Stimulated activated effector memory CD8-positive, alpha-beta T cell treated with anti-CD3 and anti-CD28 coated beads, Interleukin-12 subunit alpha, Interleukin-12 subunit beta, amount 100 ng/mL, for 72 hours (primary cell): ENCODE measurements around the gene PSKH1.
"Not testable (repeated sequence)": the region's sequence is repeated elsewhere in the genome, so short reads cannot be mapped to it uniquely, and the experiment has no call there.

Experiments
- ATAC-seq: fragments of 150-1000 bp; cut with Tn5 transposase; 2 replicates; pipeline ENCODE4 v1.10.0; 2021
- DNase-seq, 2 donors: peaks; one replicate each; pipeline ENCODE4 v3.0.0; 2021 to 2022; ENCODE audit warnings: low spot score in 2 of 2
- H3K27ac Mint-ChIP-seq: one replicate; pipeline ENCODE4 v1.8.0; 2022; ENCODE audit warnings: mild to moderate bottlenecking, mixed read lengths
- H3K36me3 Mint-ChIP-seq: one replicate; pipeline ENCODE4 v1.8.0; 2022; ENCODE audit warnings: mild to moderate bottlenecking, mixed read lengths
- H3K4me1 Mint-ChIP-seq: one replicate; pipeline ENCODE4 v1.8.0; 2022; ENCODE audit warnings: mixed read lengths
- H3K4me3 Mint-ChIP-seq: one replicate; pipeline ENCODE4 v1.8.0; 2022; ENCODE audit warnings: mild to moderate bottlenecking, mixed read lengths
- H3K9me3 Mint-ChIP-seq: one replicate; pipeline ENCODE4 v1.8.0; 2022; ENCODE audit warnings: mixed read lengths

The PSKH1 gene

GRCh38 chr16:67961551-67961957, 68.5 kb downstream of the PSKH1 start:
- Mint-ChIP-seq H3K36me3 (peaks cover 25% of the 10 kb centered on the region), H3K27ac (no peak overlapping the region), H3K9me3 (no peaks in the 10 kb centered on the region), H3K4me3 (no peak overlapping the region), H3K4me1 (peaks cover 6% of the 10 kb centered on the region)
- ATAC-seq (no peak), DNase-seq (no peak)

GRCh38 chr16:67962135-67962534, 69.1 kb downstream of the PSKH1 start:
- ATAC-seq (no peak), DNase-seq (no peak)
- H3K4me1 Mint-ChIP-seq, result peaks cover 12% of the 10 kb centered on the region
- H3K36me3 Mint-ChIP-seq, result peaks cover 27% of the 10 kb centered on the region
- H3K9me3 Mint-ChIP-seq, result no peaks in the 10 kb centered on the region
- no peak overlapping the region for H3K27ac Mint-ChIP-seq
- no peak overlapping the region for H3K4me3 Mint-ChIP-seq

- no peak overlapping the region for H3K27ac Mint-ChIP-seq
- no peaks in the 10 kb centered on the region for H3K9me3 Mint-ChIP-seq
- ATAC-seq (no peak), DNase-seq (no peak)
- H3K36me3 Mint-ChIP-seq, result peaks cover 31% of the 10 kb centered on the region
- H3K4me1 Mint-ChIP-seq, result peaks cover 21% of the 10 kb centered on the region
- H3K4me3 Mint-ChIP-seq, result no peak overlapping the region
Measured at GRCh38 chr16:67963292-67963661, 70.2 kb downstream of the PSKH1 start.

GRCh38 chr16:67963662-67964321, 70.7 kb downstream of the PSKH1 start:
- Mint-ChIP-seq H3K4me3 (no peak overlapping the region), H3K9me3 (no peaks in the 10 kb centered on the region), H3K36me3 (peaks cover 31% of the 10 kb centered on the region), H3K27ac (no peak overlapping the region), H3K4me1 (peaks cover 21% of the 10 kb centered on the region)
- ATAC-seq (no peak), DNase-seq (no peak)

GRCh38 chr16:67964477-67965131, 71.5 kb downstream of the PSKH1 start:
- DNase-seq, result no peak
- ATAC-seq, result no peak
- Mint-ChIP-seq H3K9me3 (no peaks in the 10 kb centered on the region), H3K4me3 (no peak overlapping the region), H3K4me1 (peaks cover 28% of the 10 kb centered on the region), H3K36me3 (peaks cover 31% of the 10 kb centered on the region), H3K27ac (no peak overlapping the region)

- no peak overlapping the region for H3K27ac Mint-ChIP-seq
Measured at GRCh38 chr16:67965668-67966548, 72.9 kb downstream of the PSKH1 start.

GRCh38 chr16:67966549-67967182, 73.6 kb downstream of the PSKH1 start:
- H3K36me3 Mint-ChIP-seq, result peaks cover 17% of the 10 kb centered on the region
- H3K27ac Mint-ChIP-seq, result peak overlapping the region; percentile 74
- ATAC-seq (no peak), DNase-seq (no peak)
- peak overlapping the region; percentile 92 for H3K4me3 Mint-ChIP-seq
- H3K9me3 Mint-ChIP-seq, result no peaks in the 10 kb centered on the region
- H3K4me1 Mint-ChIP-seq, result peaks cover 33% of the 10 kb centered on the region

More at GRCh38 chr16:67965668-67966548, 72.9 kb downstream of the PSKH1 start:
- Mint-ChIP-seq H3K4me1 (peaks cover 33% of the 10 kb centered on the region), H3K4me3 (peak overlapping the region; percentile 92), H3K36me3 (peaks cover 24% of the 10 kb centered on the region), H3K9me3 (no peaks in the 10 kb centered on the region)
- no peak for ATAC-seq
- DNase-seq, result no peak

- Mint-ChIP-seq H3K4me3 (peak overlapping the region; percentile 92), H3K36me3 (peaks cover 10% of the 10 kb centered on the region), H3K4me1 (peaks cover 33% of the 10 kb centered on the region), H3K9me3 (no peaks in the 10 kb centered on the region), H3K27ac (peak overlapping the region; percentile 74)
- peak; percentile 64 for ATAC-seq
- DNase-seq, result peak in 1 of 2 donors; percentile 69
Measured at GRCh38 chr16:67967183-67967957, 74.3 kb downstream of the PSKH1 start.

- DNase-seq, result peak in 1 of 2 donors; percentile 25
- H3K27ac Mint-ChIP-seq, result peak overlapping the region; percentile 74
- peaks cover 33% of the 10 kb centered on the region for H3K4me1 Mint-ChIP-seq
- H3K4me3 Mint-ChIP-seq, result peak overlapping the region; percentile 92
- ATAC-seq, result peak; percentile 27
- no peaks in the 10 kb centered on the region for H3K9me3 Mint-ChIP-seq
- H3K36me3 Mint-ChIP-seq, result peaks cover 7% of the 10 kb centered on the region
Measured at GRCh38 chr16:67967958-67968399, 74.9 kb downstream of the PSKH1 start.

- DNase-seq, result peak; percentile 76 to 95
- H3K36me3 Mint-ChIP-seq, result peaks cover 7% of the 10 kb centered on the region
- peaks cover 33% of the 10 kb centered on the region for H3K4me1 Mint-ChIP-seq
- H3K9me3 Mint-ChIP-seq, result no peaks in the 10 kb centered on the region
- peak; percentile 89 for ATAC-seq
- H3K4me3 Mint-ChIP-seq, result peak within 1 kb of the TSS; percentile 92
- peak within 1 kb of the TSS; percentile 74 for H3K27ac Mint-ChIP-seq
Measured at GRCh38 chr16:67968400-67969253, 75.6 kb downstream of the PSKH1 start, which contains the start of gene SLC12A4. TSS of gene SLC12A4 (minus strand) at chr16:67968637. CDS start at chr16:67968553, 84 bp downstream.

GRCh38 chr16:67969254-67970039, 76.4 kb downstream of the PSKH1 start:
- peaks cover 7% of the 10 kb centered on the region for H3K36me3 Mint-ChIP-seq
- peaks cover 31% of the 10 kb centered on the region for H3K4me1 Mint-ChIP-seq
- H3K9me3 Mint-ChIP-seq, result no peaks in the 10 kb centered on the region
- peak overlapping the region; percentile 92 for H3K4me3 Mint-ChIP-seq
- no peak for ATAC-seq
- no peak for DNase-seq
- peak overlapping the region; percentile 74 for H3K27ac Mint-ChIP-seq

- Mint-ChIP-seq H3K27ac (no peak overlapping the region), H3K9me3 (no peaks in the 10 kb centered on the region), H3K4me3 (no peak overlapping the region), H3K36me3 (peaks cover 7% of the 10 kb centered on the region), H3K4me1 (peaks cover 36% of the 10 kb centered on the region)
- no peak for DNase-seq
- ATAC-seq, result no peak
Measured at GRCh38 chr16:67971111-67971510, 78.1 kb downstream of the PSKH1 start.

- H3K36me3 Mint-ChIP-seq, H3K27ac Mint-ChIP-seq, DNase-seq, ATAC-seq, H3K9me3 Mint-ChIP-seq, H3K4me3 Mint-ChIP-seq: not testable (repeated sequence)
- peaks cover 26% of the 10 kb centered on the region for H3K4me1 Mint-ChIP-seq
Measured at GRCh38 chr16:67972285-67972684, 79.2 kb downstream of the PSKH1 start.
